Stimulated activated effector memory CD8-positive, alpha-beta T cell treated with anti-CD3 and anti-CD28 coated beads, Interleukin-12 subunit alpha, Interleukin-12 subunit beta, amount 100 ng/mL, for 72 hours (primary cell): Measurements from ENCODE around the gene TIMP3.

Experiments
- ATAC-seq: fragments of 150-1000 bp; cut with Tn5 transposase; 2 replicates; pipeline ENCODE4 v1.10.0; 2021
- DNase-seq, 2 donors: peaks; one replicate each; pipeline ENCODE4 v3.0.0; 2021 to 2022; ENCODE audit warnings: low spot score in 2 of 2
- H3K27ac Mint-ChIP-seq: one replicate; pipeline ENCODE4 v1.8.0; 2022; ENCODE audit warnings: mild to moderate bottlenecking, mixed read lengths
- H3K36me3 Mint-ChIP-seq: one replicate; pipeline ENCODE4 v1.8.0; 2022; ENCODE audit warnings: mild to moderate bottlenecking, mixed read lengths
- H3K4me1 Mint-ChIP-seq: one replicate; pipeline ENCODE4 v1.8.0; 2022; ENCODE audit warnings: mixed read lengths
- H3K4me3 Mint-ChIP-seq: one replicate; pipeline ENCODE4 v1.8.0; 2022; ENCODE audit warnings: mild to moderate bottlenecking, mixed read lengths
- H3K9me3 Mint-ChIP-seq: one replicate; pipeline ENCODE4 v1.8.0; 2022; ENCODE audit warnings: mixed read lengths

TIMP3 gene

DNA sequence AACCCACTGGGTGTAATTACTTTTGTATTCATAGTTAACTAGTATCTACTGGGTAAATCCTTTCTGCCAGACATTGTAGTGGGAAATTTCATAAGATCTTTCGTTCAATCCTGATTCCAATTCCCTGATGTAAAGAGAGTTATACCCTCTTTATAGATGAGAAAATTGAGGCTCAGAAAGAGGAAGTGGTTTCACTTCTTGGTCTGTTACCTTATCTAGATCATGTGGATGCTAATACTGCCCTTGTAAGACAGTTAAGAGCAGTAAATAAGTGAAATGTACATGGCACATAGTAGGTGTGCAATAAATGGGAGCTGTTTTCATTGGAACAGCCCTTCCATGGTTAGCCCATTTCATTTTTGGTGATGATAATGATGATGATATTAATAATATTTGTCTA, 46.7 kb downstream of the TIMP3 start:
- no peaks in the 10 kb centered on the region for H3K36me3 Mint-ChIP-seq
- H3K9me3 Mint-ChIP-seq: no peaks in the 10 kb centered on the region
- no peaks in the 10 kb centered on the region for H3K4me1 Mint-ChIP-seq
- H3K27ac Mint-ChIP-seq: no peak overlapping the region
- no peak for DNase-seq
- H3K4me3 Mint-ChIP-seq: no peak overlapping the region
- ATAC-seq: no peak

DNA sequence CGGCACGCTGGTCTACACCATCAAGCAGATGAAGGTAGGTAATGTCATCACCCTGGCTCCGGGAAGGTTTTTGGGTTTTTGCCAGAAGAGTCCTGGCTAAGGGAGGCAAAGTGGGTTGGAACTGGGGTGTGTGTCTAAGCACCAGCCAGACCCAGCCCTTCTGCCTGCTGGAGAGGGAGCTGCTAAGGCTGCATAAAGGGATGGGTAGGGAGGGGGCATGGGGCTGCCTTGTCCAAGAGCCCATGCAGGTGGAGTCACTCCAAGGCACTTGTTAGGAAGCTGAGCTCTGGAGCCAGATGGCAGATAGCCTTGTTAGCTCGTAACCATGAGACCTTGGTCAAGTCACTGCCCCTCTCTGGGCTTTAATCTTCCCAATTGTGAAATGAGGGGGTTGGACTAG, 48.0 kb downstream of the TIMP3 start:
- no peaks in the 10 kb centered on the region for H3K9me3 Mint-ChIP-seq
- H3K36me3 Mint-ChIP-seq: no peaks in the 10 kb centered on the region
- H3K27ac Mint-ChIP-seq: no peak overlapping the region
- ATAC-seq (no peak), DNase-seq (no peak)
- H3K4me1 Mint-ChIP-seq: no peaks in the 10 kb centered on the region
- H3K4me3 Mint-ChIP-seq: no peak overlapping the region

DNA sequence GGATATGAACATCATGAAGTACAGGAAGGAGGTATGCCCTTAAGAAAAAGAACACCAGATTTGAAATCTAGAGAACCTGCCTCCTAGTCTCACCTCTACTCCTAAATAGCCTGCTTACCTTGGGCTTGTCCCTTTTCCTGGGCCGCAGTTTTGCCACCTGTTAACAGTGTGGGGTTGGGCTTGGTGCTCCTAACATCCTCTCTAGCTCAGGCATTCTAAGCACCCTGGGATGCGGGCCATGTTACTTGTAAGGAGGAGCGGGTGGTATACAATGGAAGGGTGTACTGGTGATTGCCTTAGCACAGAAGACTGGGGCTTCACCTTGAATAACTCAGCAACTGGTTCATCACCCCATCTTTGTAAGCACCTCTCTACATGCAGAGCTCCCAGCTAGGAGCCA, 48.7 kb downstream of the TIMP3 start:
- Mint-ChIP-seq H3K9me3 (no peaks in the 10 kb centered on the region), H3K4me1 (no peaks in the 10 kb centered on the region), H3K27ac (no peak overlapping the region), H3K4me3 (no peak overlapping the region), H3K36me3 (no peaks in the 10 kb centered on the region)
- ATAC-seq (no peak), DNase-seq (no peak)

DNA sequence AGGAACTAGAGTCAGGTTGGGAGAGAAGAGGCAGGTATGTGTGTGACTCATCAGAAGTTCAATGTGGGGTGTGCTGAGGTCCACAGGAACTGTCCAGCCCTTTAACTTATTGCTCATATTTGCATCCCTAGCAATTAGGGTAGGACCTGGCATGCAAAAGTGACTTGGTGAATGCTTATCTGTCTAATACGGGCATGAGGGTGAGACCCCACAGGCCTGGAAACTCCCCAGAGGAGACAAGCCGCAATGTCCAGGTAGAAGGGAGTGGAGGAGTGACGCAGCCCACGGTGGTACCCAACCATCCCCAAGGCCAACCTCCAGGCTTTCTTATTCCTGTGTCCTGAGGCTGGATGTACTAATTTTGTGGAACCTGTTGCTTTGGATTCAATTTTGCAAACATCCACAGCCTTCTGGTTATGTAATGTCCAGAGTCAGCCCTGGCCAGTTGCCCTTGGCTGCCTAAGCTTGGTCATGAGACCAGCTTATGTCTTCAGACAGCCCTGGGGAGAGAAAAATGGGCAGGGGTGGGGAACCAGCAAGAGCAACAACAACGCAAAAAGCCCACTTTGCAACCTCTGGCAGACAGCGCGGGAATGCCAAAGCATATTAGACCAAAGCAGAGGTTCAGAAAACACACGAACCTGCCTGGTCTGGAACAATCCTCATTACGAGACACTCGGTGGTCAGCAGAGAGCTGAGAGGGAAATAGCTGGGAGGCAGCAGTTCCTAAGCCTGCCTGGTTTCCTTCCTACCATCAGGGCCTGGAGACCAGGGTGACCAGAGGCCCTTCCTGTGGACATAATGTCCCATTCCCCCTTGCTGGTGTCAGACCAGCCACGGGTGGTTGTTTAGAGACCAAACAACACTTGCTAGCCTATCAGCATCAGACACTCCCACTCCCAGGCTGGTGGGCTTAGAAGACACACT, 49.3 kb downstream of the TIMP3 start:
- no peaks in the 10 kb centered on the region for H3K36me3 Mint-ChIP-seq
- no peak for DNase-seq
- H3K27ac Mint-ChIP-seq: no peak overlapping the region
- no peaks in the 10 kb centered on the region for H3K9me3 Mint-ChIP-seq
- ATAC-seq: no peak
- no peak overlapping the region for H3K4me3 Mint-ChIP-seq
- no peaks in the 10 kb centered on the region for H3K4me1 Mint-ChIP-seq

DNA sequence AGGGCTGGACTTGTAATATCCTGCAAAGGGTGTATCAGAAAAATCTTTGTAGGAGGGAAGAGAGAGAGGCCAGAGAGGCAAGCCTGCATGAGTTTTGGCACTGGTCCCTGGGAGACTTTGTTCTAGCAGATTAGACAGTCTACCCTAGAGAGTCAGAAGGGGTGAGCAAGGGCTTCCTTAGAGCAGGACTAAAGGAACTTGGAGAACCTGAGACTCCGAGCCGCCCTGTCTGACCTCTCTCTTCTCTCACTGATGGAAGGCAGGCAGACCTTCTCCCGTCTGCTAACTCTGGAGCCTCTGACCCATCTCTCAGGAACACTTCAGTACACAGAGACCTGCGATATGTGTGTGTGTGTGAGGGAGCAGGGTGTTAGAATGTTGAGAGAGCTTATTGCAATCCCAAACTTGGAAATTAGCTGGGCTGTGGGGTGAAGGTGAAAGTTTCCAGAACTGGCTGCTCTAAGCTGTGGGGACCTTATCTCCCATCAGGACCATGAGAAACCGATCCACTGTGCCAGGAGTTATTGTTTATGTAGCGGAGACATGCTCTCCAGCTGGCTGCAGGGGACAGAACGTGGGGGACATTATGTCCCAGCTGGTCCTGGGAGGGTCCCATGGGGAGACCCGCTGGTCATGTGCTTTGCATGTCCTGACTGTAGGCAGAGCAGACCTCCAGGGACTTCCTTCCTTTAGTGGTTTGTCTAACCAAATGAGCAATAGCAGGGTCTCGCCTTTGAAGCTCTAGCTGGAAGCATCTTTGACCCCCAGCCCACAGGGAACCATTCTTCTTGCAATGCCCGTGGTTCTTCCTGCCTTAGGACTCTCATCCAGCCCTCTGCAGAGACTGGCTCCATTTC, 51.1 kb downstream of the TIMP3 start:
- no peak overlapping the region for H3K27ac Mint-ChIP-seq
- no peaks in the 10 kb centered on the region for H3K36me3 Mint-ChIP-seq
- H3K4me1 Mint-ChIP-seq: no peaks in the 10 kb centered on the region
- DNase-seq (no peak), ATAC-seq (peak; percentile 6)
- no peak overlapping the region for H3K4me3 Mint-ChIP-seq
- H3K9me3 Mint-ChIP-seq: no peaks in the 10 kb centered on the region

DNA sequence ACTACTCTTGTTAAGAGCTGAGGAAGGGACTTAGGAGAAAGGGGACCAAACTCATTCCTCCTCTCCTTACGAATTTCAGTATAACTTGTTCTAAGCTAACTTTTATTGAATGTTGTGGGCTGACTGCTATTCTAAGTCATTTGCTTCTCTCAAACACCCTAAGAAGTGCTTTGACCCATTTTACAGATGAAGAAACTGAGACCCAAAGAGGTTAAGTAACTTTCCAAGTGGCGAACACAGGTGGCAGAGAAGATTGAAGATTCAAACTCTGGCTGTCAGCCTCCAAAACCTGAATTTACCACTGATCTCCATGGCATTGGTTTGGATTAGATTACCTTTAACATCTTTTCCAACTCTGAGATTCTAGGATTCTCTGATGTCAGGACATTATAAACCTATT, 52.2 kb downstream of the TIMP3 start:
- ATAC-seq (no peak), DNase-seq (no peak)
- no peaks in the 10 kb centered on the region for H3K9me3 Mint-ChIP-seq
- H3K4me3 Mint-ChIP-seq: no peak overlapping the region
- no peaks in the 10 kb centered on the region for H3K4me1 Mint-ChIP-seq
- no peaks in the 10 kb centered on the region for H3K36me3 Mint-ChIP-seq
- H3K27ac Mint-ChIP-seq: no peak overlapping the region

DNA sequence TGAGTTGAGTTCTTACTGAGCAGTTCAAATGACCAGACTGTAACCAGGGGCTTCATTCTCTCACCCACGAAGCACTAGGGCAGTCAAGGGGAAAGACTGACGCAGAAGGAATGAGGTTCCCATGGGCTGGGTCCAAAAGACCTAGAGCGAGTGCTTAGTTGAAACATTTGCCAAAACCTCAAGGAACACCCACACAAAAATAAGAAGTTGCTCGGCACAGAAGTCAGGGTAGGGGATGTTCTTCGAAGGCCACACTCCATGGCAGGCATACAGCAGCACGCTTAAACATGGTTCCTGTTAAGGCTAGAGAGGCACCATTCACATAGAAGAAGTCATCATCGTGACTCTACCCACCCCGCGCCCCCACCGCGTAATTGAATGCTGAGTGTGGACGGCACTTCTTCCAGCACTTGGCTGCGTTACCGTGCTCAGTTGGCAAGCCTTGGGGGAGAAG, 52.9 kb downstream of the TIMP3 start:
- Mint-ChIP-seq H3K4me3 (no peak overlapping the region), H3K9me3 (no peaks in the 10 kb centered on the region), H3K4me1 (no peaks in the 10 kb centered on the region), H3K27ac (no peak overlapping the region), H3K36me3 (no peaks in the 10 kb centered on the region)
- DNase-seq: no peak
- no peak for ATAC-seq

DNA sequence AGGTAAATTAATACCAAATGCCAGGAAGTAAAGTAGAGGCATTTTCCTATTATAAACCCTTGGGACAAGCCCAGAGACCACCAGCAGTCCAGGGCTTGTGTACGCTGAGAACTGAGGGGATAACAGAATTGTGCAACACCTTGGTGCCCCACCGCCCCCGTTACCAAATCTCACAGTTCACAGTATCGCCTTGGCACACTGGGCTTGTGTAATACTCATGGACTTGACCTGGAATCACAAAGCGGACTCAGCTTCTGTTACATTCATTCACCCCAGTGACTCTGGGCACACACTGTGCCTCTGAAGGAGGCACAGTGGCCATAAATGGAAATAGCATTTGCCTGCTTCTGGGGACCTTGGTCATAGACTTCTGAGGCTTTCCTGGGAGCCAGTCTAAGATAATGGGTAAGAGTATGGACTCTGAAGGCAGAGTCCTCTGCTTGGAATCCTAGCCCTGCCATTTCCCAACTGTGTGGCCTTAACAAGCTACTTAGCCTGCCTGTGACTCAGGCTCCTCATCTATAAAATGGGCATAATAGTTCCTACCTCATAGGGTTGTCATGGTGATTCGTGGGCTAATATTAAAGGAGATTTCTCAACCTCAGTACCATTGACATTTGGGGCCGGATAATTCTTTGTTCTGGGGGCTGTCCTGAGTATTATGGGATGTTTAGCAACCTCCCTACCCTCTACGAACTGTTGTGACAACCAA, 53.7 kb downstream of the TIMP3 start:
- Mint-ChIP-seq H3K4me1 (no peaks in the 10 kb centered on the region), H3K9me3 (no peaks in the 10 kb centered on the region), H3K36me3 (no peaks in the 10 kb centered on the region), H3K4me3 (no peak overlapping the region), H3K27ac (no peak overlapping the region)
- ATAC-seq (no peak), DNase-seq (no peak)

DNA sequence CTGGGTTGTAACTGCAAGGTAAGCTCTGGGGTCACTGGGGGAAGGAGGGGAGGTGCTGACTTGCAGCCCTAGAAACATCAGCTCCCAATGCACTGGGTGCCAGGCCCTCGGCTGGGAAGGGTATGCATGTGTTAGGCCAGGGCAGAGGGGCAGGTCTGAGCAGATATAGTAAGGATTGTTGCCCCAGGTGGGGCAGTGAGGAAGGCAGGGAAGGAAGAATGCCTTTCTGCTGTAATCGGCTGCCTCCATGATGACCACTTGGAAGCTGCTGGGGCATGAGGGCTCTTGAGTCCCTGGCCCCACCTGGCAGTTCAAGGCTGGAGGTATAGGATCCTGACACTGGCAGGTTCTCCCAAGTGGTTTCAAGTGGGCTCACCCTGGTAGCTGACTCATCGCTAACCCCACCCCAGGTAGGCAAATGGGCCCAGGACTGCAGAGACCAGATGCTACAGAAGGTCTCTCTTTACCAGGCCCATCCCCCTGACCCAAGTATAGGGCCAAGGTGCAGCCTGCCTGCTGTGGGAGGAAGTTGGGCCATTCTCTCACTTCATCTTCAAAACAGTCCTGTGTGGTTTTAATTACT, 56.7 kb downstream of the TIMP3 start:
- H3K4me3 Mint-ChIP-seq: no peak overlapping the region
- ATAC-seq (peak; percentile 9), DNase-seq (no peak)
- H3K36me3 Mint-ChIP-seq: no peaks in the 10 kb centered on the region
- H3K27ac Mint-ChIP-seq: no peak overlapping the region
- H3K9me3 Mint-ChIP-seq: no peaks in the 10 kb centered on the region
- no peaks in the 10 kb centered on the region for H3K4me1 Mint-ChIP-seq

DNA sequence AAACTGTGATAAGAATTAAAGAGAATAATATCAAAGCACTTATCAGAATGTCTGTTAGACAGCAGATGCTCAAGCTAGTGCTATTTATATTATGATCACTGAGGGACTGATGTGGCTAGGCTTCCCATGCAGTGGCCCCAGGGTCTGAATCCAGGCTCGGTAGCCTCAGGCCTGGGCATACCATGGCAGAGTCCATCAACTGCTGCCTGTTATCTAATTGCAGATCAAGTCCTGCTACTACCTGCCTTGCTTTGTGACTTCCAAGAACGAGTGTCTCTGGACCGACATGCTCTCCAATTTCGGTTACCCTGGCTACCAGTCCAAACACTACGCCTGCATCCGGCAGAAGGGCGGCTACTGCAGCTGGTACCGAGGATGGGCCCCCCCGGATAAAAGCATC, 57.5 kb downstream of the TIMP3 start:
- Mint-ChIP-seq H3K27ac (no peak overlapping the region), H3K4me3 (no peak overlapping the region), H3K4me1 (no peaks in the 10 kb centered on the region), H3K9me3 (no peaks in the 10 kb centered on the region), H3K36me3 (no peaks in the 10 kb centered on the region)
- no peak for DNase-seq
- ATAC-seq: no peak

DNA sequence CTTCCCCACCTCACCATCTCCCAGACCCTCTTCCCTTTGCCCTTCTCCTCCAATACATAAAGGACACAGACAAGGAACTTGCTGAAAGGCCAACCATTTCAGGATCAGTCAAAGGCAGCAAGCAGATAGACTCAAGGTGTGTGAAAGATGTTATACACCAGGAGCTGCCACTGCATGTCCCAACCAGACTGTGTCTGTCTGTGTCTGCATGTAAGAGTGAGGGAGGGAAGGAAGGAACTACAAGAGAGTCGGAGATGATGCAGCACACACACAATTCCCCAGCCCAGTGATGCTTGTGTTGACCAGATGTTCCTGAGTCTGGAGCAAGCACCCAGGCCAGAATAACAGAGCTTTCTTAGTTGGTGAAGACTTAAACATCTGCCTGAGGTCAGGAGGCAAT, 58.2 kb downstream of the TIMP3 start:
- no peaks in the 10 kb centered on the region for H3K36me3 Mint-ChIP-seq
- ATAC-seq: no peak

DNA sequence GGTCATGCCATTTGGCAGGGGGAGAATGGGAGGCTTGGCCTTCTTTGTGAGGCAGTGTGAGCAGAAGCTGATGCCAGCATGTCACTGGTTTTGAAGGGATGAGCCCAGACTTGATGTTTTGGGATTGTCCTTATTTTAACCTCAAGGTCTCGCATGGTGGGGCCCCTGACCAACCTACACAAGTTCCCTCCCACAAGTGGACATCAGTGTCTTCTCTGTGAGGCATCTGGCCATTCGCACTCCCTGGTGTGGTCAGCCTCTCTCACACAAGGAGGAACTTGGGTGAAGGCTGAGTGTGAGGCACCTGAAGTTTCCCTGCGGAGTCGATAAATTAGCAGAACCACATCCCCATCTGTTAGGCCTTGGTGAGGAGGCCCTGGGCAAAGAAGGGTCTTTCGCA, 59.8 kb downstream of the TIMP3 start:
- Mint-ChIP-seq H3K9me3 (no peaks in the 10 kb centered on the region), H3K27ac (no peak overlapping the region), H3K4me3 (no peak overlapping the region), H3K4me1 (no peaks in the 10 kb centered on the region), H3K36me3 (no peaks in the 10 kb centered on the region)
- ATAC-seq (no peak), DNase-seq (no peak)

More for the DNA sequence above, 58.2 kb downstream of the TIMP3 start:
- H3K9me3 Mint-ChIP-seq: no peaks in the 10 kb centered on the region
- no peak overlapping the region for H3K4me3 Mint-ChIP-seq
- no peaks in the 10 kb centered on the region for H3K4me1 Mint-ChIP-seq
- no peak overlapping the region for H3K27ac Mint-ChIP-seq
- no peak for DNase-seq

DNA sequence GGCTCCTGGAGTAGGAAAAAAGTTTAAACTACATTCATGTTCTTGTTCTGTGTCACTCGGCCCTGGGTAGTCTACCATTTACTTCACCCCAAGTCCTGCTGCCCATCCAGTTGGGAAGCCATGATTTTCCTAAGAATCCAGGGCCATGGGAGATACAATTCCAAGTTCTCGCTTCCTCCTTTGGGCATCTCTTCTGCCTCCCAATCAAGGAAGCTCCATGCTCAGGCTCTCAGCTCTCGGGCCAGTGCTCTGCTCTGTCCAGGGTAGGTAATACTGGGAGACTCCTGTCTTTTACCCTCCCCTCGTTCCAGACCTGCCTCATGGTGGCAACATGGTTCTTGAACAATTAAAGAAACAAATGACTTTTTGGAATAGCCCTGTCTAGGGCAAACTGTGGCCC, 60.6 kb downstream of the TIMP3 start:
- no peaks in the 10 kb centered on the region for H3K4me1 Mint-ChIP-seq
- H3K27ac Mint-ChIP-seq: no peak overlapping the region
- H3K36me3 Mint-ChIP-seq: no peaks in the 10 kb centered on the region
- DNase-seq (no peak), ATAC-seq (no peak)
- H3K4me3 Mint-ChIP-seq: no peak overlapping the region
- H3K9me3 Mint-ChIP-seq: no peaks in the 10 kb centered on the region

DNA sequence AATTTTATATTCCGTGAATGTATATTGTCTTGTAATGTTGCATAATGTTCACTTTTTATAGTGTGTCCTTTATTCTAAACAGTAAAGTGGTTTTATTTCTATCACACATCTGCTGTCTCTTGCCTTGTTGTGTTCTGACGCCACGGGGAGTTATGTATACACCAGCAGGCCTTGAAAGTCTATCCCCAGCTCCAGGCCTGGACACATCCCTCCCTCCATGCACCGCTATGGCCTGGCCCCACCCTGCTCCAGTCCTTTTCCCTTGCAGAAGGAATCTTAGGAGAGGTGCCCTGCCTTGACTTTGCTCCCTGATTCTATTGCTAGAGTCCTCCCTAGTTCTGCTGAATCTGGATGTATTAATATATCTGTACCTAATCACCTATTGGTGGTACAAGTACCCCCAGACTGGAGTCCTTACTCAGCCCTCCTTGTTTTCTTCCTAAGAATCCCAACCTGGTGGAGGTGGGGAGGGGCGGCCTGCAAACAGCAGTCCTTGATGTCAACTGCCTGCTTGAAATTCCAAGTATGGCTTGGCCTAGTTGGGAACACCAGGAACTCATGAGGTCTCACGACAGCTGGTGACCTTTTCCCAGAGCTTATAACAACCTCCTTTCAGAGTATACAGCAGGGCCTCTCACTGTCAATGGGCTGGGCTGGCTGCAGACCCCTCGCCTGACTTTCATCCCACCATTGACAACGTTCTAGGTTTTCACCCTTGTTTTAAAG, 61.6 kb downstream of the TIMP3 start:
- ATAC-seq: no peak
- Mint-ChIP-seq H3K27ac (no peak overlapping the region), H3K4me1 (no peaks in the 10 kb centered on the region), H3K9me3 (no peaks in the 10 kb centered on the region), H3K36me3 (no peaks in the 10 kb centered on the region), H3K4me3 (no peak overlapping the region)
- DNase-seq: no peak
